WTC11 (cell line): Measurements from ENCODE around the gene SPEM3. TPM values are rescaled to one million over a fixed set of nuclear protein-coding genes. Genes with fewer than 3 reads are reported as not detected.

Experiments used
- ATAC-seq: fragments of 200-7000 bp; cut with Tn5 transposase; 2 replicates; pipeline ENCODE4 v1.10.0; 2021; ENCODE audit warnings: mild to moderate bottlenecking, moderate library complexity
- CTCF ChIA-PET: fragments of 300-600 bp; sonication (Branson Sonifier 250); formaldehyde crosslinking; loops from one replicate; lab custom pipeline; 2021; ENCODE audit warnings: antibody characterized with exemption; lab: Charles Lee
- POLR2A ChIA-PET: fragments of 350-600 bp; sonication (Branson Sonifier 250); formaldehyde crosslinking; loops from one replicate; lab custom pipeline; 2021; ENCODE audit warnings: antibody characterized with exemption; lab: Charles Lee
- DNase-seq: peaks from one replicate; pipeline ENCODE4 v3.0.0; 2021; ENCODE audit warnings: low spot score
- H3K27ac Mint-ChIP-seq: 2 replicates; pipeline ENCODE4 v1.8.0; 2021; ENCODE audit warnings: mixed read lengths
- H3K27me3 Mint-ChIP-seq: 2 replicates; pipeline ENCODE4 v1.8.0; 2021; ENCODE audit warnings: low read depth, mild to moderate bottlenecking, moderate library complexity, mixed read lengths
- H3K36me3 Mint-ChIP-seq: 2 replicates; pipeline ENCODE4 v1.8.0; 2021; ENCODE audit warnings: mixed read lengths
- H3K4me1 Mint-ChIP-seq: 2 replicates; pipeline ENCODE4 v1.8.0; 2022; ENCODE audit warnings: mixed read lengths
- H3K4me3 Mint-ChIP-seq: 2 replicates; pipeline ENCODE4 v1.8.0; 2021; ENCODE audit warnings: mild to moderate bottlenecking, moderate library complexity, mixed read lengths
- H3K9me3 Mint-ChIP-seq: 2 replicates; pipeline ENCODE4 v1.8.0; 2021; ENCODE audit warnings: mixed read lengths
- ESRRA ChIP-seq: sonication (generic); formaldehyde crosslinking; IDR thresholded peaks from 2 replicates; pipeline ENCODE4 v1.8.1; 2022; ENCODE audit warnings: mild to moderate bottlenecking, missing genetic modification reagents, borderline replicate concordance
- FOXJ3 ChIP-seq: sonication (generic); formaldehyde crosslinking; IDR thresholded peaks from 2 replicates; pipeline ENCODE4 v1.9.0; 2021; ENCODE audit warnings: missing genetic modification reagents, mild to moderate bottlenecking, borderline replicate concordance
- GRHL2 ChIP-seq: fragments of 250-450 bp; sonication (Bioruptor Pico); IDR thresholded peaks from 2 replicates; pipeline ENCODE4 v1.8.0; 2022; ENCODE audit warnings: mild to moderate bottlenecking, moderate library complexity; ENCODE audit not compliant: insufficient replicate concordance, severe bottlenecking
- MXD4 ChIP-seq: fragments of 250-450 bp; sonication (Bioruptor Pico); IDR thresholded peaks from 2 replicates; pipeline ENCODE4 v1.8.0; 2021; ENCODE audit warnings: mild to moderate bottlenecking, moderate library complexity, borderline replicate concordance
- NFATC4 ChIP-seq: fragments of 250-450 bp; sonication (Bioruptor Pico); IDR thresholded peaks from 2 replicates; pipeline ENCODE4 v1.9.0; 2021; ENCODE audit warnings: mild to moderate bottlenecking
- NR1H2 ChIP-seq: sonication (generic); formaldehyde crosslinking; IDR thresholded peaks from 2 replicates; pipeline ENCODE4 v1.9.0; 2021; ENCODE audit warnings: mild to moderate bottlenecking, moderate library complexity, missing genetic modification reagents
- OVOL2 ChIP-seq: fragments of 250-450 bp; sonication (Bioruptor Pico); IDR thresholded peaks from 2 replicates; pipeline ENCODE4 v1.9.0; 2021; ENCODE audit warnings: mild to moderate bottlenecking, borderline replicate concordance
- RELA ChIP-seq: sonication (generic); formaldehyde crosslinking; IDR thresholded peaks from 2 replicates; pipeline ENCODE4 v1.8.1; 2022; ENCODE audit warnings: missing genetic modification reagents, mild to moderate bottlenecking, borderline replicate concordance
- SMAD4 ChIP-seq: sonication (generic); formaldehyde crosslinking; IDR thresholded peaks from 2 replicates; pipeline ENCODE4 v1.8.0; 2022; ENCODE audit warnings: mild to moderate bottlenecking, missing genetic modification reagents
- SOX15 ChIP-seq: fragments of 250-450 bp; sonication (Bioruptor Pico); IDR thresholded peaks from 2 replicates; pipeline ENCODE4 v1.9.0; 2021; ENCODE audit warnings: mild to moderate bottlenecking
- TP53 ChIP-seq: sonication (generic); formaldehyde crosslinking; IDR thresholded peaks from 2 replicates; pipeline ENCODE4 v1.8.1; 2023; ENCODE audit warnings: mild to moderate bottlenecking, missing genetic modification reagents
- ZNF121 ChIP-seq: sonication (generic); formaldehyde crosslinking; IDR thresholded peaks from 2 replicates; pipeline ENCODE4 v1.8.0; 2023; ENCODE audit warnings: missing genetic modification reagents
- ZNF317 ChIP-seq: sonication (generic); formaldehyde crosslinking; IDR thresholded peaks from 2 replicates; pipeline ENCODE4 v1.8.1; 2023; ENCODE audit warnings: low read depth, mild to moderate bottlenecking, moderate library complexity, missing genetic modification reagents, borderline replicate concordance
- ZNF671 ChIP-seq: fragments of 250-450 bp; sonication (Bioruptor Pico); IDR thresholded peaks from 2 replicates; pipeline ENCODE4 v1.8.0; 2021; ENCODE audit warnings: mild to moderate bottlenecking
- total RNA-seq: library from RNA; stranded (reverse); gene quantifications from 3 replicates; pipeline ENCODE4 v1.2.3, GENCODE V29; 2021
- TF ChIP-seq, protein P1 (sequence below): fragments of 250-450 bp; sonication (Bioruptor Pico); IDR thresholded peaks from 2 replicates; pipeline ENCODE4 v1.9.0; 2021; ENCODE audit warnings: mild to moderate bottlenecking
- TF ChIP-seq, protein P2 (sequence below): fragments of 250-450 bp; sonication (Bioruptor Pico); IDR thresholded peaks from 2 replicates; pipeline ENCODE4 v1.9.0; 2021; ENCODE audit warnings: moderate library complexity, mild to moderate bottlenecking, inconsistent platforms, borderline replicate concordance
- TF ChIP-seq, protein P3 (sequence below): sonication (generic); formaldehyde crosslinking; IDR thresholded peaks from 2 replicates; pipeline ENCODE4 v1.8.1; 2022; ENCODE audit warnings: missing genetic modification reagents, borderline replicate concordance
- TF ChIP-seq, protein P4 (sequence below): fragments of 250-450 bp; sonication (Bioruptor Pico); IDR thresholded peaks from 2 replicates; pipeline ENCODE4 v1.9.0; 2021; ENCODE audit warnings: mild to moderate bottlenecking, borderline replicate concordance
- TF ChIP-seq, protein P5 (sequence below): sonication (generic); formaldehyde crosslinking; conservative IDR thresholded peaks from 2 replicates; pipeline ENCODE4 v1.8.1; 2022; ENCODE audit warnings: mild to moderate bottlenecking, missing genetic modification reagents
- TF ChIP-seq, protein P6 (sequence below): fragments of 250-450 bp; sonication (Bioruptor Pico); IDR thresholded peaks from 2 replicates; pipeline ENCODE4 v2.1.2; 2022; ENCODE audit warnings: mild to moderate bottlenecking, moderate library complexity

SPEM3 gene
- total RNA-seq, 1 experiment from 2014 or later: not detected

DNA sequence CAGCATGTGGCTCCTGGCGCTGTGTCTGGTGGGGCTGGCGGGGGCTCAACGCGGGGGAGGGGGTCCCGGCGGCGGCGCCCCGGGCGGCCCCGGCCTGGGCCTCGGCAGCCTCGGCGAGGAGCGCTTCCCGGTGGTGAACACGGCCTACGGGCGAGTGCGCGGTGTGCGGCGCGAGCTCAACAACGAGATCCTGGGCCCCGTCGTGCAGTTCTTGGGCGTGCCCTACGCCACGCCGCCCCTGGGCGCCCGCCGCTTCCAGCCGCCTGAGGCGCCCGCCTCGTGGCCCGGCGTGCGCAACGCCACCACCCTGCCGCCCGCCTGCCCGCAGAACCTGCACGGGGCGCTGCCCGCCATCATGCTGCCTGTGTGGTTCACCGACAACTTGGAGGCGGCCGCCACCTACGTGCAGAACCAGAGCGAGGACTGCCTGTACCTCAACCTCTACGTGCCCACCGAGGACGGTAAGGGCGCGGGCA, 20.4 kb upstream of the SPEM3 start:
- H3K4me3 Mint-ChIP-seq: peak overlapping the region; percentile 48
- TF ChIP-seq, protein P1, sequence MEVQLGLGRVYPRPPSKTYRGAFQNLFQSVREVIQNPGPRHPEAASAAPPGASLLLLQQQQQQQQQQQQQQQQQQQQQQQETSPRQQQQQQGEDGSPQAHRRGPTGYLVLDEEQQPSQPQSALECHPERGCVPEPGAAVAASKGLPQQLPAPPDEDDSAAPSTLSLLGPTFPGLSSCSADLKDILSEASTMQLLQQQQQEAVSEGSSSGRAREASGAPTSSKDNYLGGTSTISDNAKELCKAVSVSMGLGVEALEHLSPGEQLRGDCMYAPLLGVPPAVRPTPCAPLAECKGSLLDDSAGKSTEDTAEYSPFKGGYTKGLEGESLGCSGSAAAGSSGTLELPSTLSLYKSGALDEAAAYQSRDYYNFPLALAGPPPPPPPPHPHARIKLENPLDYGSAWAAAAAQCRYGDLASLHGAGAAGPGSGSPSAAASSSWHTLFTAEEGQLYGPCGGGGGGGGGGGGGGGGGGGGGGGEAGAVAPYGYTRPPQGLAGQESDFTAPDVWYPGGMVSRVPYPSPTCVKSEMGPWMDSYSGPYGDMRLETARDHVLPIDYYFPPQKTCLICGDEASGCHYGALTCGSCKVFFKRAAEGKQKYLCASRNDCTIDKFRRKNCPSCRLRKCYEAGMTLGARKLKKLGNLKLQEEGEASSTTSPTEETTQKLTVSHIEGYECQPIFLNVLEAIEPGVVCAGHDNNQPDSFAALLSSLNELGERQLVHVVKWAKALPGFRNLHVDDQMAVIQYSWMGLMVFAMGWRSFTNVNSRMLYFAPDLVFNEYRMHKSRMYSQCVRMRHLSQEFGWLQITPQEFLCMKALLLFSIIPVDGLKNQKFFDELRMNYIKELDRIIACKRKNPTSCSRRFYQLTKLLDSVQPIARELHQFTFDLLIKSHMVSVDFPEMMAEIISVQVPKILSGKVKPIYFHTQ (CRISPR knock-in tag): no peak
- TF ChIP-seq NR1H2 (CRISPR knock-in tag): no peak
- no peak for TF ChIP-seq ESRRA (CRISPR knock-in tag)
- no peak for TF ChIP-seq SMAD4 (CRISPR knock-in tag)
- no peak for TF ChIP-seq TP53 (CRISPR knock-in tag)
- no peak for TF ChIP-seq RELA
- TF ChIP-seq NFATC4: no peak
- no peak for TF ChIP-seq ZNF671 (CRISPR knock-in tag)
- TF ChIP-seq ZNF317 (CRISPR knock-in tag): no peak
- TF ChIP-seq FOXJ3 (CRISPR knock-in tag): no peak
- TF ChIP-seq SOX15 (CRISPR knock-in tag): no peak
- TF ChIP-seq, protein P2, sequence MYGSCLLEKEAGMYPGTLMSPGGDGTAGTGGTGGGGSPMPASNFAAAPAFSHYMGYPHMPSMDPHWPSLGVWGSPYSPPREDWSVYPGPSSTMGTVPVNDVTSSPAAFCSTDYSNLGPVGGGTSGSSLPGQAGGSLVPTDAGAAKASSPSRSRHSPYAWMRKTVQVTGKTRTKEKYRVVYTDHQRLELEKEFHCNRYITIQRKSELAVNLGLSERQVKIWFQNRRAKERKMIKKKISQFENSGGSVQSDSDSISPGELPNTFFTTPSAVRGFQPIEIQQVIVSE (CRISPR knock-in tag): no peak
- TF ChIP-seq OVOL2 (CRISPR knock-in tag): no peak
- no peak for TF ChIP-seq ZNF121 (CRISPR knock-in tag)
- no peak for TF ChIP-seq GRHL2 (CRISPR knock-in tag)
- TF ChIP-seq MXD4 (CRISPR knock-in tag): no peak
- TF ChIP-seq, protein P3, sequence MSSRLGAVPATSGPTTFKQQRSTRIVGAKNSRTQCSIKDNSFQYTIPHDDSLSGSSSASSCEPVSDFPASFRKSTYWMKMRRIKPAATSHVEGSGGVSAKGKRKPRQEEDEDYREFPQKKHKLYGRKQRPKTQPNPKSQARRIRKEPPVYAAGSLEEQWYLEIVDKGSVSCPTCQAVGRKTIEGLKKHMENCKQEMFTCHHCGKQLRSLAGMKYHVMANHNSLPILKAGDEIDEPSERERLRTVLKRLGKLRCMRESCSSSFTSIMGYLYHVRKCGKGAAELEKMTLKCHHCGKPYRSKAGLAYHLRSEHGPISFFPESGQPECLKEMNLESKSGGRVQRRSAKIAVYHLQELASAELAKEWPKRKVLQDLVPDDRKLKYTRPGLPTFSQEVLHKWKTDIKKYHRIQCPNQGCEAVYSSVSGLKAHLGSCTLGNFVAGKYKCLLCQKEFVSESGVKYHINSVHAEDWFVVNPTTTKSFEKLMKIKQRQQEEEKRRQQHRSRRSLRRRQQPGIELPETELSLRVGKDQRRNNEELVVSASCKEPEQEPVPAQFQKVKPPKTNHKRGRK: no peak
- TF ChIP-seq, protein P4, sequence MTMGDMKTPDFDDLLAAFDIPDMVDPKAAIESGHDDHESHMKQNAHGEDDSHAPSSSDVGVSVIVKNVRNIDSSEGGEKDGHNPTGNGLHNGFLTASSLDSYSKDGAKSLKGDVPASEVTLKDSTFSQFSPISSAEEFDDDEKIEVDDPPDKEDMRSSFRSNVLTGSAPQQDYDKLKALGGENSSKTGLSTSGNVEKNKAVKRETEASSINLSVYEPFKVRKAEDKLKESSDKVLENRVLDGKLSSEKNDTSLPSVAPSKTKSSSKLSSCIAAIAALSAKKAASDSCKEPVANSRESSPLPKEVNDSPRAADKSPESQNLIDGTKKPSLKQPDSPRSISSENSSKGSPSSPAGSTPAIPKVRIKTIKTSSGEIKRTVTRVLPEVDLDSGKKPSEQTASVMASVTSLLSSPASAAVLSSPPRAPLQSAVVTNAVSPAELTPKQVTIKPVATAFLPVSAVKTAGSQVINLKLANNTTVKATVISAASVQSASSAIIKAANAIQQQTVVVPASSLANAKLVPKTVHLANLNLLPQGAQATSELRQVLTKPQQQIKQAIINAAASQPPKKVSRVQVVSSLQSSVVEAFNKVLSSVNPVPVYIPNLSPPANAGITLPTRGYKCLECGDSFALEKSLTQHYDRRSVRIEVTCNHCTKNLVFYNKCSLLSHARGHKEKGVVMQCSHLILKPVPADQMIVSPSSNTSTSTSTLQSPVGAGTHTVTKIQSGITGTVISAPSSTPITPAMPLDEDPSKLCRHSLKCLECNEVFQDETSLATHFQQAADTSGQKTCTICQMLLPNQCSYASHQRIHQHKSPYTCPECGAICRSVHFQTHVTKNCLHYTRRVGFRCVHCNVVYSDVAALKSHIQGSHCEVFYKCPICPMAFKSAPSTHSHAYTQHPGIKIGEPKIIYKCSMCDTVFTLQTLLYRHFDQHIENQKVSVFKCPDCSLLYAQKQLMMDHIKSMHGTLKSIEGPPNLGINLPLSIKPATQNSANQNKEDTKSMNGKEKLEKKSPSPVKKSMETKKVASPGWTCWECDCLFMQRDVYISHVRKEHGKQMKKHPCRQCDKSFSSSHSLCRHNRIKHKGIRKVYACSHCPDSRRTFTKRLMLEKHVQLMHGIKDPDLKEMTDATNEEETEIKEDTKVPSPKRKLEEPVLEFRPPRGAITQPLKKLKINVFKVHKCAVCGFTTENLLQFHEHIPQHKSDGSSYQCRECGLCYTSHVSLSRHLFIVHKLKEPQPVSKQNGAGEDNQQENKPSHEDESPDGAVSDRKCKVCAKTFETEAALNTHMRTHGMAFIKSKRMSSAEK (CRISPR knock-in tag): no peak
- TF ChIP-seq, protein P5, sequence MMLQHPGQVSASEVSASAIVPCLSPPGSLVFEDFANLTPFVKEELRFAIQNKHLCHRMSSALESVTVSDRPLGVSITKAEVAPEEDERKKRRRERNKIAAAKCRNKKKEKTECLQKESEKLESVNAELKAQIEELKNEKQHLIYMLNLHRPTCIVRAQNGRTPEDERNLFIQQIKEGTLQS (CRISPR knock-in tag): no peak
- TF ChIP-seq, protein P6, sequence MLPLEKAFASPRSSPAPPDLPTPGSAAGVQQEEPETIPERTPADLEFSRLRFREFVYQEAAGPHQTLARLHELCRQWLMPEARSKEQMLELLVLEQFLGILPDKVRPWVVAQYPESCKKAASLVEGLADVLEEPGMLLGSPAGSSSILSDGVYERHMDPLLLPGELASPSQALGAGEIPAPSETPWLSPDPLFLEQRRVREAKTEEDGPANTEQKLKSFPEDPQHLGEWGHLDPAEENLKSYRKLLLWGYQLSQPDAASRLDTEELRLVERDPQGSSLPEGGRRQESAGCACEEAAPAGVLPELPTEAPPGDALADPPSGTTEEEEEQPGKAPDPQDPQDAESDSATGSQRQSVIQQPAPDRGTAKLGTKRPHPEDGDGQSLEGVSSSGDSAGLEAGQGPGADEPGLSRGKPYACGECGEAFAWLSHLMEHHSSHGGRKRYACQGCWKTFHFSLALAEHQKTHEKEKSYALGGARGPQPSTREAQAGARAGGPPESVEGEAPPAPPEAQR: no peak
- H3K4me1 Mint-ChIP-seq: peaks cover 33% of the 10 kb centered on the region
- peaks cover 19% of the 10 kb centered on the region for H3K36me3 Mint-ChIP-seq
- no peak overlapping the region for H3K27ac Mint-ChIP-seq
- ChIA-PET POLR2A (interaction anchor here (1.8 kb wide), 1 partner anchor 37 kb away, joined by 5 read pairs; the partner anchor contains the start of gene CHRNB1), CTCF (interaction anchor here (1.1 to 3.5 kb wide), 6 partner anchors 12 to 115 kb away, joined by 3 to 25 read pairs (median 4); partner anchors contain the start of genes PLSCR3 and SPEM1)
- no peaks in the 10 kb centered on the region for H3K9me3 Mint-ChIP-seq
- ATAC-seq: no peak
- no peaks in the 10 kb centered on the region; the same call in 1 of the 2 replicates for H3K27me3 Mint-ChIP-seq
- no peak for DNase-seq
